ENCODE measurements around the gene MXRA5.
"Not testable (repeated sequence)": the region's sequence is repeated elsewhere in the genome, so short reads cannot be mapped to it uniquely, and the experiment has no call there.

MXRA5 gene

DNA sequence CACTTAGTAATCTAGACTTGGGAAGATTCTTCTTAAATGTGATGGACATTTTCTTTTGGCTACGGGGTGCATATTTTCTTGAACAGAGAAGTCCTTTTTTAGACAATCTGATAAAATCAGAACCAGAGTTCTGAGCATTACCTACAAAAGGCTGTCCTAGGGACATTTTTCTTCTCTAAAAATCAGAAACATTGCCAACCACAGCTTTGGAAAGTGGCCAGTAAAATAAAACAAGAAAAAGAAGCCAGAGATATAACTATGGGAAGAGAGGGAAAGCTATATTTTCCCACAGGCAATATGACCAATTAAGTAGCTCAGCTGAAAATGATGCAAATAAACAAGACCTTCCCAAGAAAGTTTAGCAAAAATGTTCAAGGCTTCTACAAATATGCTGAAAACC is 55.9 kb downstream of the MXRA5 start:
- Histone ChIP-seq H3K27me3 (replicated peaks) (no peaks in the 10 kb centered on the region), H3K4me3 (ENCODE audit: low read depth, low read length) (no peak overlapping the region), H3K27ac (no peak overlapping the region), H3K36me3 (replicated peaks) (no peaks in the 10 kb centered on the region)
- TF ChIP-seq, protein P1, sequence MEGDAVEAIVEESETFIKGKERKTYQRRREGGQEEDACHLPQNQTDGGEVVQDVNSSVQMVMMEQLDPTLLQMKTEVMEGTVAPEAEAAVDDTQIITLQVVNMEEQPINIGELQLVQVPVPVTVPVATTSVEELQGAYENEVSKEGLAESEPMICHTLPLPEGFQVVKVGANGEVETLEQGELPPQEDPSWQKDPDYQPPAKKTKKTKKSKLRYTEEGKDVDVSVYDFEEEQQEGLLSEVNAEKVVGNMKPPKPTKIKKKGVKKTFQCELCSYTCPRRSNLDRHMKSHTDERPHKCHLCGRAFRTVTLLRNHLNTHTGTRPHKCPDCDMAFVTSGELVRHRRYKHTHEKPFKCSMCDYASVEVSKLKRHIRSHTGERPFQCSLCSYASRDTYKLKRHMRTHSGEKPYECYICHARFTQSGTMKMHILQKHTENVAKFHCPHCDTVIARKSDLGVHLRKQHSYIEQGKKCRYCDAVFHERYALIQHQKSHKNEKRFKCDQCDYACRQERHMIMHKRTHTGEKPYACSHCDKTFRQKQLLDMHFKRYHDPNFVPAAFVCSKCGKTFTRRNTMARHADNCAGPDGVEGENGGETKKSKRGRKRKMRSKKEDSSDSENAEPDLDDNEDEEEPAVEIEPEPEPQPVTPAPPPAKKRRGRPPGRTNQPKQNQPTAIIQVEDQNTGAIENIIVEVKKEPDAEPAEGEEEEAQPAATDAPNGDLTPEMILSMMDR (IDR thresholded peaks at IDR 0.05; ENCODE audit: low read depth, low read length, missing control alignments): no peak
- no peak for DNase-seq
- in situ Hi-C loops (cut with HindIII; ENCODE audit: low pct_ligation_motif_present, low sequenced_read_pairs): no loop called here

DNA sequence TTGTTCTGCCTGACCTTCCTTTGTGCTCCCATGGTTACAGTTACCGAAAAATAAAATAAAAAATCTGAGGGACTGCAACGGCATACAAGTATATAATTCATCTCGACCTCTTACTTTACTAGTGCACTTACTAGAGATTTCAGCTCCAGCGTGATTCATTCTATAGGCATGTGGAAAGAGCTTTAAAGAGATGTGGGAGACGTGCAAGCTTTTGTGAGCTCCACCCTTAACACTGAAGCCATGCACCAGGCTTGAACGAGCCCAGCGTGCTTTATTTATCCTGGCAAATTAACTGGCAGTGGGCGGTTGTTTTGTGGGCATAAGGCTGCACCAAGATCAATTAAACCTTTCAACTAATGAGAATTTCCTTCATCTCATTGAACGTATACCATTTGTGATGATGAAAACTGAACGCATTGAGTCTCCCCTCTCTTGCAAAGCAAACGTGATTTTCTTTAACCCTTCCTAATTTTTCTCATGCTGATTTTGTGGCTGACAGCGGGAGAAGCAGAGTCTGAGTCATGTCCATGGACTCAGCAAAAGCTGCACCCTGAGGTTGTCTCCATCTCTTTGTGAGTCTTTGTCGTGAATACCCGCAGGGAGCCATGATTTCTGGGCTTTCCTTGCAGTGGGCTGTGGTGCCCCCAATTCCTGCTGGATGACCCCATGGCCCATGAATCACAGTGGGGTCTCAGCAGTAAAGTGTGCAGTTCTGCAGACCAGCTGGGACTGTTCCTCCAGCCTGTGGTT is 60.1 kb downstream of the MXRA5 start:
- TF ChIP-seq, protein P1 (IDR thresholded peaks at IDR 0.05; ENCODE audit: low read depth, low read length, missing control alignments): no peak
- Histone ChIP-seq H3K36me3 (replicated peaks) (no peaks in the 10 kb centered on the region), H3K27ac (peak overlapping the region; percentile 64), H3K27me3 (replicated peaks) (no peaks in the 10 kb centered on the region), H3K4me3 (ENCODE audit: low read depth, low read length) (peak overlapping the region; percentile 23)
- peak; percentile 87 for DNase-seq
- in situ Hi-C loops (cut with HindIII; ENCODE audit: low pct_ligation_motif_present, low sequenced_read_pairs): no loop called here

- no peaks in the 10 kb centered on the region for H3K27me3 ChIP-seq (replicated peaks)
- no peak overlapping the region for H3K4me3 ChIP-seq (ENCODE audit: low read depth, low read length)
- in situ Hi-C loops (cut with HindIII; ENCODE audit: low pct_ligation_motif_present, low sequenced_read_pairs): no loop called here
- TF ChIP-seq, protein P1 (IDR thresholded peaks at IDR 0.05; ENCODE audit: low read depth, low read length, missing control alignments): no peak
- H3K36me3 ChIP-seq (replicated peaks): no peaks in the 10 kb centered on the region
- H3K27ac ChIP-seq: no peak overlapping the region
- no peak for DNase-seq
Observed at GRCh38 chrX:3280706-3281105, 65.7 kb downstream of the MXRA5 start.

DNA sequence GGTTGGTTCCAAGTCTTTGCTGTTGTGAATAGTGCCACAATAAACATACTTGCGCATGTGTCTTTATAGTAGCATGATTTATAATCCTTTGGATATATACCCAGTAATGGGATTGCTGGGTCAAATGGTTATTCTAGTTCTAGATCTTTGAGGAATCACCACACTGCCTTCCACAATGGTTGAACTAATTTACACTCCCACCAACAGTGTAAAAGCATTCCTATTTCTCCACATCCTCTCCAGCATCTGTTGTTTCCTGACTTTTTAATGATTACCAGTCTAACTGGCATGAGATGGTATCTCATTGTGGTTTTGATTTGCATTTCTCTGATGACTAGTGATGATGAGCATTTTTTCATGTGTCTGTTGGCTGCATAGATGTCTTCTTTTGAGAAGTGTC is 72.8 kb downstream of the MXRA5 start:
- H3K27ac ChIP-seq; H3K27me3 ChIP-seq (replicated peaks); in situ Hi-C loops (cut with HindIII; ENCODE audit: low pct_ligation_motif_present, low sequenced_read_pairs); H3K4me3 ChIP-seq (ENCODE audit: low read depth, low read length); H3K36me3 ChIP-seq (replicated peaks); DNase-seq: not testable (repeated sequence)

DNA sequence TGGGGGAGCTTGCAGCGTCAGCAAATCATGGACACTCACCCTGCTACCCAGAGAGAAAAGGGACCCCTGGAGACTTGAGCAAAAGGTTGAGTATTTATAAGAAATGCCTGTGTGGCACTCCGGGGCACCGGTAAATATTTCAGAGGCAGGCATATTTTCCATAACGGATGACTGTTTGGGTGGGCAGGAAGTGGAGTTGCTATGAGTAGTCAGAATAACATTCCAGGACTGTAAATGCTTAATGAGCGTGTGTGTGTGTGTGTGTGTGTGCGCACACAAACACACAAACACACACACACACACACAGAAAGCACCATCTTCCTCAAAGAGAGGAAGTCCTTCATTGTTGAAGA is 74.6 kb downstream of the MXRA5 start:
- TF ChIP-seq, protein P1 (IDR thresholded peaks at IDR 0.05; ENCODE audit: low read depth, low read length, missing control alignments): no peak
- Histone ChIP-seq H3K4me3 (ENCODE audit: low read depth, low read length) (no peak overlapping the region), H3K27me3 (replicated peaks) (no peaks in the 10 kb centered on the region), H3K27ac (peak overlapping the region; percentile 43), H3K36me3 (replicated peaks) (no peaks in the 10 kb centered on the region)
- in situ Hi-C loops (cut with HindIII; ENCODE audit: low pct_ligation_motif_present, low sequenced_read_pairs): no loop called here
- DNase-seq: peak; percentile 69

GRCh38 chrX:3271183-3271833 is 75.1 kb downstream of the MXRA5 start:
- DNase-seq: no peak
- Histone ChIP-seq H3K4me3 (ENCODE audit: low read depth, low read length) (no peak overlapping the region), H3K36me3 (replicated peaks) (no peaks in the 10 kb centered on the region), H3K27me3 (replicated peaks) (no peaks in the 10 kb centered on the region), H3K27ac (peak overlapping the region; percentile 43)
- TF ChIP-seq, protein P1 (IDR thresholded peaks at IDR 0.05; ENCODE audit: low read depth, low read length, missing control alignments): no peak
- in situ Hi-C loops (cut with HindIII; ENCODE audit: low pct_ligation_motif_present, low sequenced_read_pairs): no loop called here

All from brain microvascular endothelial cell (primary cell).